Ovary (tissue), 9 donors: ENCODE results near the gene MYH8. TPM values are rescaled to one million over a fixed set of nuclear protein-coding genes. Genes with fewer than 3 reads are reported as not detected.

ENCODE experiments used
- DNase-seq, 5 donors: peaks; one replicate each; pipeline ENCODE4 v3.0.0-alpha.2; 2019 to 2020
- H3K27ac ChIP-seq, 2 donors: fragments of 200-600 bp; one replicate each; pipeline versions ENCODE4 v1.5.1 to v1.8.0; 2019 to 2022
- H3K27me3 ChIP-seq: fragments of 200-600 bp; one replicate; pipeline ENCODE4 v1.8.0; 2022
- H3K36me3 ChIP-seq: fragments of 200-600 bp; sonication (generic); one replicate; pipeline ENCODE4 v1.5.1; 2019
- H3K4me1 ChIP-seq: one replicate; pipeline ENCODE4 v1.8.1; 2013; ENCODE audit warnings: mild to moderate bottlenecking, moderate library complexity; ENCODE audit not compliant: insufficient read depth
- H3K4me3 ChIP-seq: fragments of 200-600 bp; sonication (generic); one replicate; pipeline ENCODE4 v1.5.1; 2017
- H3K9me3 ChIP-seq, 2 donors: fragments of 200-600 bp in 1 of 2; sonication (generic) in 1 of 2; one replicate each; pipeline versions ENCODE4 v1.5.1 to v1.8.1; 2013 to 2019; ENCODE audit warnings: mild to moderate bottlenecking in 1 of 2, moderate library complexity in 1 of 2
- EP300 ChIP-seq: sonication (generic); formaldehyde crosslinking; IDR thresholded peaks from one replicate; pipeline ENCODE4 v1.6.1; 2017; ENCODE audit warnings: antibody characterized with exemption
- POLR2A ChIP-seq: fragments of 450-650 bp; IDR thresholded peaks from one replicate; pipeline ENCODE4 v1.6.1; 2017; ENCODE audit warnings: antibody characterized with exemption, mild to moderate bottlenecking, moderate library complexity
- WGBS, 3 donors: extraction: QIAGEN DNeasy Blood & Tissue Kit in 1 of 3; methylation state at CpG; one replicate each; pipeline versions ENCODE4 v1.1.5 to v1.1.7; 2013 to 2017; 5-methylcytosine and 5-hydroxymethylcytosine counted together
- intact Hi-C, 4 donors: fragments of 100-400 bp; cut with DNase I; formaldehyde crosslinking; loops; one replicate each; pipeline versions ENCODE4 v1.11.0 to v1.15.1; 2022 to 2023
- polyA plus RNA-seq, 2 donors: library from polyadenylated mRNA; stranded (reverse); fragments of 200-250 nt in 1 of 2; fragments of 350-450 nt in 1 of 2; fragmentation: Illumina TruSeq in 1 of 2; extraction: RNeasy Lipid Tissue Mini Kit (QIAGEN cat#74804) in 1 of 2; gene quantifications; one replicate each; pipeline ENCODE4 v1.2.3, GENCODE V29; 2013 to 2014
- total RNA-seq, 7 donors: library from RNA; depleted of rRNA in 2 of 7; stranded (reverse); fragments of >200 nt in 2 of 7; fragmentation: NEBNext Ultra II Directional in 3 of 7; extraction: Animal tissue kit (Norgen Biotek cat#: 25700) in 3 of 7; gene quantifications; one replicate each; pipeline versions ENCODE4 v1.1.0 to v1.2.4, GENCODE V29; 2016 to 2023
- TF ChIP-seq, protein P1 (sequence below), 3 donors: fragments of 450-650 bp in 2 of 3; fragments of 200-600 bp in 1 of 3; IDR thresholded peaks; one replicate each; pipeline versions ENCODE4 v1.5.1 to v1.8.0; 2016 to 2022; ENCODE audit warnings: antibody characterized with exemption in 3 of 3, mild to moderate bottlenecking in 1 of 3
- donor health status: DM: no; HTN: no; CAD: no; lungs with moderate emphysema.
- donor health status: DM: no; HTN: no; CAD: no.
- donor health status: Bipolar disorder and iron deficiency.
- donor health status: DM: yes; HTN: yes; CAD: no.
- donor health status: DM: no; HTN: no; CAD: no.
- donor health status: DM: yes; HTN: yes; CAD: no.

The MYH8 gene
- total and polyA plus RNA-seq, 9 donors, result not detected

DNA sequence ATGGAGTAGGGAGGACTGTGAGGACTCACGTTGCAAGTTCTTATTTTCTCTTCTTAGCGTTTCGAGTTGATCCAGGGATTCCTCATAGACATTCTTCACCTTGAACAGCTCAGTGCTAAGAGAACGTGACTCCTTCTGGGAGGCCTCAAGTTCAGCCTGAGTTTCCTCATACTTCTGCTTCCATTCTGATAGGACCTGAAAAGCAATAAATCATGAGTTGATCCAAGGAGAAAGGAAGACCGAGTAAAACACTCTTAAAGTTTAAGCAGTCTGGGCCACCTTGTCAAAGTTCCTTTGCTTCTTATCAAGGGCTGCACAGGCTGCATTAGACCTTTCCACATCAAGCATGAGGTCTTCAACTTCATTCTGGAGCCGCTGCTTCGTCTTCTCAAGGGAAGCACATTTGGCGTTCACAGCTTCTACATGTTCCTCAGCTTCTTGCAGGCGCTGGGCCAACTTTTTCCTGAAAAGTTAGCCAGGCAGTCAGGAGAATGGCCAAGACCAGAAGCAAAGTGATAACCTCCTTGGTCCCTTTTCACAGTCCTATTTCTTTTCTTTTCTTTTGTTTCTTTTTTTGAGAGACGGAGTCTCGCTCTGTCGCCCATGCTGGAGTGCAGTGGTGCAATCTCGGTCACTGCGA, 25.1 kb downstream of the MYH8 start:
- DNase-seq, result no peak
- H3K9me3 ChIP-seq, result no peaks in the 10 kb centered on the region
- no peak overlapping the region for H3K4me3 ChIP-seq
- H3K27me3 ChIP-seq, result no peaks in the 10 kb centered on the region
- H3K36me3 ChIP-seq, result no peaks in the 10 kb centered on the region
- H3K4me1 ChIP-seq, result no peaks in the 10 kb centered on the region
- 61 to 64% (median 61%) methylated on average over 14 of the region's 14 CpGs for WGBS, 3 donors
- intact Hi-C loops, result no loop called here
- no peak overlapping the region for H3K27ac ChIP-seq
- TF ChIP-seq, protein P1, sequence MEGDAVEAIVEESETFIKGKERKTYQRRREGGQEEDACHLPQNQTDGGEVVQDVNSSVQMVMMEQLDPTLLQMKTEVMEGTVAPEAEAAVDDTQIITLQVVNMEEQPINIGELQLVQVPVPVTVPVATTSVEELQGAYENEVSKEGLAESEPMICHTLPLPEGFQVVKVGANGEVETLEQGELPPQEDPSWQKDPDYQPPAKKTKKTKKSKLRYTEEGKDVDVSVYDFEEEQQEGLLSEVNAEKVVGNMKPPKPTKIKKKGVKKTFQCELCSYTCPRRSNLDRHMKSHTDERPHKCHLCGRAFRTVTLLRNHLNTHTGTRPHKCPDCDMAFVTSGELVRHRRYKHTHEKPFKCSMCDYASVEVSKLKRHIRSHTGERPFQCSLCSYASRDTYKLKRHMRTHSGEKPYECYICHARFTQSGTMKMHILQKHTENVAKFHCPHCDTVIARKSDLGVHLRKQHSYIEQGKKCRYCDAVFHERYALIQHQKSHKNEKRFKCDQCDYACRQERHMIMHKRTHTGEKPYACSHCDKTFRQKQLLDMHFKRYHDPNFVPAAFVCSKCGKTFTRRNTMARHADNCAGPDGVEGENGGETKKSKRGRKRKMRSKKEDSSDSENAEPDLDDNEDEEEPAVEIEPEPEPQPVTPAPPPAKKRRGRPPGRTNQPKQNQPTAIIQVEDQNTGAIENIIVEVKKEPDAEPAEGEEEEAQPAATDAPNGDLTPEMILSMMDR (IDR thresholded peaks at IDR 0.05), result no peak
- TF ChIP-seq EP300 (no peak), POLR2A (no peak)

DNA sequence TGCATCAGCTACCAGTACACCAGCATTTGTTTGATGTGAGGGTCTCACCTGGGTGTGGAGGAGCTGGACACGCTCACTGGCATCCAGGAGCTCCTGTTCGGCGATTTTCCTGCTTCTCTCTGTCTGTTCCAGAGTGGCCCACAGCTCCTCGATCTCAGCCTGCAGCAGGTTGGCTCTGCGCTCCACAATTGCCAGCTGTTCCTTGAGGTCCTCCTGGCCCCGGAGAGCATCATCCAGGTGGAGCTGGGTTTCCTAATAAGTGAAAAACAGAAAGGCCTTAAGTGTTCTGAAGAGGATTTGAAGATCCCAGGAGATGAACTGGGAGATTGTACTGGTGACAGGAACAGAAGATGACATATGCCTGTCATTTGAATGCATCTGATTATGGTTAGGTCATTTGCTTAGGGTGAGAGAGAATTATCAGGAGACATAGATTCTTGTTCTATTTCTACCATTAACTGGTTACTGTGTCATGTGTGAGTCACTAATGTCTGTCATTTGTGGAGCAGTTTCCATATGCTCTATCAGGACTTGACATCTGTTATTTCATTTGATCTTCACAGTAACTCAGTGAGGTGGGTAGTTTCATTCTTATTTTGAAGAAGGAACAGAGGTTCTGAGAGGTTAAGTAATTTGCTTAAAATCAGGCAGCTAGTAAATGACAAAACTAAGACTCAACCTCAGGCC, 27.4 kb downstream of the MYH8 start:
- Histone ChIP-seq H3K9me3 (no peaks in the 10 kb centered on the region), H3K27ac (no peak overlapping the region), H3K27me3 (no peaks in the 10 kb centered on the region), H3K4me1 (no peaks in the 10 kb centered on the region), H3K4me3 (no peak overlapping the region), H3K36me3 (no peaks in the 10 kb centered on the region)
- intact Hi-C loops, result no loop called here
- DNase-seq, result no peak
- TF ChIP-seq EP300, result no peak
- TF ChIP-seq POLR2A, result no peak
- TF ChIP-seq, protein P1 (IDR thresholded peaks at IDR 0.05), result no peak
- WGBS, 3 donors, result 87 to 96% (median 88%) methylated on average over 6 of the region's 6 CpGs

DNA sequence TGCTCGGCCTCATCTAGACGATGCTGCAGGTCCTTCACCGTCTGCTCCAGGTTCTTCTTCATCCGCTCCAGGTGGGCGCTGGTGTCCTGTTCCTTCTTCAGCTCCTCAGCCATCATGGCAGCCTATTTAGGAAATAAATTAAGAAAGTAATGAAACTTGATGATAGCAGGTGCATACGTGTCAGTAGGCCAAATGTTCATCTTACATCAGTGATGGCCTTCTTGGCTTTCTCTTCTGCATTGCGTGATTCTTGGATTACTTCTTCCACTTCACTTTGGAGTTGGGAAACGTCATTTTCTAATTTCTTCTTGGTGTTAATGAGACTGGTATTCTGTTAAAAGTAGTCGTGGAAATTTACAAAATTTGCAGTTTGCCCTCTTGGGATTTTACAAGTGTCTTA, 28.9 kb downstream of the MYH8 start:
- Histone ChIP-seq H3K27me3 (no peaks in the 10 kb centered on the region), H3K4me3 (no peak overlapping the region), H3K27ac (no peak overlapping the region), H3K4me1 (no peaks in the 10 kb centered on the region), H3K36me3 (no peaks in the 10 kb centered on the region), H3K9me3 (no peaks in the 10 kb centered on the region)
- 85 to 91% (median 87%) methylated on average over 9 of the region's 9 CpGs for WGBS, 3 donors
- no peak for DNase-seq
- no peak for TF ChIP-seq POLR2A
- TF ChIP-seq, protein P1 (IDR thresholded peaks at IDR 0.05), result no peak
- no peak for TF ChIP-seq EP300
- intact Hi-C loops, result no loop called here

DNA sequence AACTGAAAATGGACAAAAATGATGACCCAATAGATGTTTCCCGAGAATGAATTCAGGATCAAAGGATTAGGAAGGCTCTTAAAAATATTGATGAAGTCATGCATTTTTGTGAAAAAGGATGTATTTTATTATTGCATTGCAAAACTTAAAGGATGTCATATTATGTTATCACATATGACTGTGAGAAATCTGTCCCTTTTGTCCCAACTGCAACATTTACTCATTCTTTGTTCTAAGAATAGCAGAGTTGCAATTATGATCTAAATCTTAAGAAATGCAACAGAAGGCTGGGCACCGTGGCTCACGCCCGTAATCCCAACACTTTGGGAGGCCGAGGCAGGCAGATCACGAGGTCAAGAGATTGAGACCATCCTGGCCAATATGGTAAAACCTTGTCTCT, 35.9 kb downstream of the MYH8 start:
- WGBS, 3 donors, result 78 to 85% (median 85%) methylated on average over 6 of the region's 6 CpGs
- DNase-seq, result no peak
- no peaks in the 10 kb centered on the region for H3K9me3 ChIP-seq
- no peaks in the 10 kb centered on the region for H3K4me1 ChIP-seq
- intact Hi-C loops, result no loop called here
- H3K27ac ChIP-seq, result no peak overlapping the region
- H3K4me3 ChIP-seq, result no peak overlapping the region
- no peaks in the 10 kb centered on the region for H3K36me3 ChIP-seq
- no peaks in the 10 kb centered on the region for H3K27me3 ChIP-seq
- TF ChIP-seq, protein P1 (IDR thresholded peaks at IDR 0.05), result no peak
- no peak for TF ChIP-seq POLR2A
- no peak for TF ChIP-seq EP300
